Germinal center (tissue), 1 donor: ENCODE measurements around the gene MUS81.

Source experiments
- DNase-seq: peaks from one replicate; pipeline ENCODE4 v3.0.0; 2012; ENCODE audit warnings: mixed read lengths, low spot score

The MUS81 gene

DNA sequence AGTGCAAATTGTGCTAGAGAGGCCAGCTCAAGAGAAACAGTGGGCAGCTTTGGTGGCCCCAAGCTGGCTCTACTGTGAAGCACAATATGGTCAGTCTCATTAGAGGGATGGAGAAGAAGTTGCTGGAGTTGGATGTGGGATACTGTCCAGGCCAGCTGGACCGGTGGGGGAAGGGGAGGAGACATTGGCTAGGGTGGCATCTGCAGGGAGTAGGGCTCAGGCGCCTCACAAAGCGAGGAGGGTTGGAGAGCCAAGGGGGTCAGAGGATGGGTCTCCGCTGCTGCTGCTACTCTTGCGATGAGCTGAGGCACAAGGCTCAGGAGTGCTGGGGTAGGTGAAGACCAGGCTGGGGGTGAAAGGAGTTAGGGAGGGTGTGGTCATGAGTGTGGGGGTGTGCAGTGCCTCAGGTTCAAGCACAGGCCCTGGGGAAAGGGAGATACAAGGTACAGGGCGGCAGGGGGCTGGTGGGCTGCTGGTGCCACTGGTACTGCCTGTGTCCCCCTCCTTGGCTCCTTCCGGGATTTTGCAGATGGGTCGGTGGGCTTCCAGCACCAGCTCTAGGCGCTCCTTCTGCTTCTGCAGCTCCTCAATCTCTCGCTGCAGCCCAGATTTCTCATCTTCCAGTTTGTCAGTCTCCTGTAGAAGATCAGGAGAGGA is 32.6 kb downstream of the MUS81 start:
- no peak for DNase-seq

DNA sequence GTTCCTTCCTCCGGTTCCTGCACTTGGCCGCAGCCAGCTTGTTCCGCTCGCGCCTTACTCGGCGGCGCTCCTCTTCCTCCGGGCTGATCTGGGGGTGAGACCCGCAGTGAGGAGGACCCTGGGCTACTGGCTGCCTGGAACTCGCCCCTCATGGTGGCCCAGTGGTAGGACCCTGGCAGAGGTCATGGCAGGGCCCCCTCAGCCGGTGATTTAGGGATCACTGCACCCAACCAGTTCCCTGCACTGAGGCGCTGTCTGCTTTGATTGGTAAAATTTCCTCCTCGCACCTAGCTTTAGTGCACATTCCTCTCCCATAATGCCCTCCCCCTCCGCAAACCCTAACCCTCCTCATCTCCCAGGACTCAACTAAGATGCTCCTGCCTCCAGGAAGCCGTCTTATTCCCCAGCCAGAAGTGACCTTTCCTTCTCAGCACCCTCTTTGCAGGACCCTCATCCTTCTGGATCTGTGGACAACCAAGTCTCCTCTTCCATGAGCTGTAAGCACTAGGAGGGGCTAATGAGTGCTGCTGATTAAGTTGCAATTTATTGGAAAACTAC is 33.9 kb downstream of the MUS81 start:
- DNase-seq: no peak

DNA sequence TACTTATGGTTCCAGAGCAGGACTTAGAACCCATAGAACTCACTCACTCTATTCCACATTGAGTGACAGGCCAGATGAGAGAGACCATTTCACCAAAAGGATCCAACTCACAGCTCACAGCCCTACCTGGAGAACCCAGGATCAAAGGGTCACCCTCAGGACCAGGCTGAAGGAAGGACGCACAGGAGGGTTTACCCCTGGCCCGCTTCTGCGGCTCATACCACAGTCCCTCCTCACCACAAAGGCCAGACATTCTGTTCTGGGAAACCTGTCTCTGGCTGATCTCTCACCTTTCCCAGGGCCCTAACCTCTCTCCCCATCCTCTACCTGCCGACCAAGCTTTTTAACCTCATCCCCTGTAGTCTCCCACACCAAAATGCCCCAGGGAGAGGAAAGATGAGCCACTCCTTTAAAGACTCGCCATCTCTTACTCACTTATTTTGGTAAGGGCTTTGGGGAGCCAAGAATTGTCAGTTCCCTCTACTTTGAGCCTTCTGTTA is 35.3 kb downstream of the MUS81 start:
- DNase-seq: no peak

DNA sequence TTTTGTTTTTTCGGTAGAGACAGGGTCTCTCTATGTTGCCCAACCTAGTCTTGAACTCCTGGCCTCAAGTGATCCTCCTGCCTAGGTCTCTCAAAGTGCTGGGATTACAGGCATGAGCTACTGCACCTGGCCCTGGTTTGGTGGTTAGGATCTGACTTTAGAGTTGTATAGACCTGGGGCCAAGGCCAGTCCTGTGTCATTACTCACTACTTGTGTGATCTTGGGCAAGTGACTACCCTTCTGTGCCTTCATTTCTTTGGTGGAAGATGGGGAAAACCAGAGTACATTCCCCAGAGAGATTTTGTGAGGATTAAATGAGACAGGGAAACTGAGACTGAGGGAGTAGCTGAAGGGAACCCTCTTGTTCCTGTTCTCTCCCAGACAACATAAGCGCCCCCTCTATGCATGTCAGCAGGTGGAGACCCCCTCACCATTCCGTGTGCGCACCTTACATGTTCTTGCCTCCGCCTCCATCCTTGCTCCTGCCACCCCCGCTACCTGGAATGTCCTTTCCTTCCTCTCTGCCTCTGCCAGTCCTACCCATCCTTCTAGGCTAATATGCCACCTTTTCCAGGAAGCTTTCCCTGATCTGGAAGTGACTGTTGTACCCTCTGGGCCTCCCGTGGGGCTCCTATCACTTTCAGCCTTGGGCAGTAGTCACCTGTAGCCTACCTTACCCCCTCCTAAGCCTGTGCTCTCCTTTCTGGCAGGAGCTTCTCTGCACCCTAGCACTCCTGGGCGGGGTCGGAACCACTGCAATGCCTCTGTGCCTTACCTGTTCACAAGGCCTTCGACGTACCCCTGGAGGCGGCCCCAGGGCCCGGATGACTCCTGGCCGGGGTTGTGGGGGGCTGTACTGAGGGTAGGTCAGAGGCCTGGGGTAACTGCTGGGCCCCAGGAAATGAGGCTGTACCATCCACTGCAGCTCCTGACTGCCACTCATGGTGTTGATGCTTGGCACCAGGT is 36.1 kb downstream of the MUS81 start:
- DNase-seq: no peak

DNA sequence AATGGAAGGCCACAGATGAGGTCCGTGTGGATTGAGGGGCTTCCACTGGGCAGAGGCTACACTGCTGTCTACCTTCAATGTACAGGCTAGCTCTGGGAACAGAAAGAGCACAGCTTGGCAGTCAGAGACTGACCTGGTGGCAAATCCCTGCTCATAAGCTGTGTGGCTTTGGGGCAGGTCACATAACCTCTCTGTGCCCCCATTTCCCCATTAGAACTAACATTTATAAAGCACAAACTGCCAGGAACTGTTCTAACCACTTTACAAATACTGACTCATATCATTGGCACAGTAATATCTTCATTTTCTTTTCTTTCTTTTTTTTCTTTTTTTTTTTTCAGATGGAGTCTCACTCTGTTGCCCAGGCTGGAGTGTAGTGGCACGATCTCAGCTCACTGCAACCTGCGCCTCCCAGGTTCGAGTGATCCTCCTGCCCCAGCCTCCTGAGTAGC is 36.8 kb downstream of the MUS81 start:
- no peak for DNase-seq

DNA sequence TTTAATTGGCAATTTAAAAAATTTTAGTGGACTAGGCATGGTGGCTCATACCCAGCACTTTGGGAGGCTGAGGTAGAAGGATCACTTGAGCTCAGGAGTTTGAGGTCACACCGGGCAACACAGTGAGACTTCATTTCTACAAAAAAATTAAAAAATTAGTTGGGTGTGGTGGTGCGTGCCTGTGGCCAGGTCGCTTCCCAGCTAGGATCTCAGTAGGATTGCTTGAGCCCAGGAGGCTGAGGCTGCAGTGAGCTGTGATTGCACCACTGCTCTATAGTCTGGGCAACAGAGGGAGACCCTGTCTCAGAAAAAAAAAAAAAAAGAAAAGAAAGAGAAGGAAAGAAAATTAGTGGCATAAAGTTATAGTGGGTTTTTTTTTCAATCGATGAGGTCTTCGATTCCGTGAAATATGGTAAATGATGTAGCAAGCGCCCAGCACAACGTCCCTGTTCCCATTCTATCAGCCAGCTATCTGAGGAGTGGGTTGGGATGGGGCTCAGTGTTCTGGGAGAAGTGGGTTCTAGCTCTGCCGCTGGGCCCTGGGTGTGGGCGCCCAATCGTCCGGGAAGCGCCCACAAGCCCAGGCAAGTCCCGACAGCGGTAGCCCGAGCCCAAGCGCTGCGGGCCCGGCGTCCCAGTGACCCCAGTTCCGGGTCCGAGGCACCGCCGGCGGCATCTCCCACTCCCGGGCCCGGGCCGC is 38.6 kb downstream of the MUS81 start:
- no peak for DNase-seq

DNA sequence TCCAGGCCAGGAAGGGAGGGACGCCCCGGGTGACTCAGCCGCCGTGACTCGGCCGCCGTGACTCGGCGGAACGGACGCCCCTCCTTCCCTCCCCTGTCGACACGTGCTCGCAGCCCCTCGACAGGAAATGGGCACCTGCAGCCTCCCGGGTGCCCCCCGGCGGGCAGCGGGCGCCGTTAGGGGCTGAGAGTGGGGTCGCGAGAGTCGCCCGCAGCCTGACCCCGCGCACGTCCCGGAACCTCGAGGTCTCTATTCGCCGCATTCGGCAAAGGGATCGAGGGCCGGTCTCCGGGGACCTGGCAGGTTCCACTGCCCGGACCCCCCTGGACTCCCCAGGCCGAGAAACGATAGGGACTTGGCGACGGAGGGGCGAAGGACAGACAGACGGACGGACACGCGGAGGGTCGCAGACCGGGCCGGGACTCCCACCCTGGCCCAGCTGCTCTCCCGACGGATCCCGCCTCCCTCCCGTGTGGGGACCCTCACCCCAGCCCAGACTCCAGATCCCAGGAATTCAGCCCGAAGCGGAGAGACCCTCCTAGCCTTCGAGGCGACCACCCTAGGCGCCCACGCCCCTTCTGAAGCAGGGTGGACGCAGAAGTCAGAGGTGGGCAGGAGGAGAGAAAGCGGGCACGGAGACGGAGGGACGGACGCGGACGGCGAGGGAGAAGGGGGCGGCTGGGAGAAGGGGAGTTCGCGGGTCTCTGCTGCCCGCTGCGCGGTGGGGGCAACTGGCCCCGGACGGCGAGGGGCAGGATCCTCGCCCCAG is 39.3 kb downstream of the MUS81 start:
- no peak for DNase-seq

DNA sequence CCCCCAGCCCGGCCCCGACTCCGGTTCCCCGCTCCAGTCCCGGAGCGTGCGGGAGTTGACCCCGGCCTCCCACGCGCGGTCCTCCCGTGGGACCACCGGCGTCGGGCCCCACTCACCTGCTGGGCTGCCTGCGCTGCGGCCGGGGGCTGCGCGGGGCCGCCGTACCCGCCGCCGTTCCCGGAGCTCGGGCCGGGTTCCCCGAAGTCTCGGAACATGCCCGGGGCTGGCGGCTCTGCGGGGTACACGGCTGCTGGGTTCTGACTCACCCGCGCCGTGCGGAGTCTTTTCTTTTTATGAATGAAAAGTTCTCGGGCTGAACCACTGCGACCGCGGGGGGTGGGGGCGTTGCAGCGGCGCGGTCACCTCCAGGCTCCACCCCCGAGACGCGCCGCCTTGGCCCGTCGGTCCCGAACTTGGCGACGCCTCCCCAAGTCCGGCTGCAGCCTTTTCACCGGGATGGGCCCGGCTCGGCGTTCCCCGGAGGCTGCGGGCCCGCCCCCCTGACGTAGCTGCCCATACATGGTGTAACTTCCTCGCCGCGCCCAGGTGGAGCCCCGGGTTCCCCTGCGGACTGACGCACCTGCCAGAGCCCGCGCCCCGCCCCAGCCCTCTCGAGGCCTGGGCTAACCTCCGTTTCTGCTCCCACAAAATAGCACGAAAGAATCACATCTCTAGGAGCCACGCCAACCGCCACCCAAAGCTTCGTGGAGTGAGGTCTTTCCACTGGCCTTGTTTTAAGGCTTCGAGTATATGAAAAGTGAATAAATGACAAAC is 40.1 kb downstream of the MUS81 start, which contains the start of gene FOSL1:
TSS of gene FOSL1 (minus strand) at position 264 of the 774 bp plus-strand sequence. CDS start at position 215, 49 bp downstream.
- peak; percentile 87 for DNase-seq

DNA sequence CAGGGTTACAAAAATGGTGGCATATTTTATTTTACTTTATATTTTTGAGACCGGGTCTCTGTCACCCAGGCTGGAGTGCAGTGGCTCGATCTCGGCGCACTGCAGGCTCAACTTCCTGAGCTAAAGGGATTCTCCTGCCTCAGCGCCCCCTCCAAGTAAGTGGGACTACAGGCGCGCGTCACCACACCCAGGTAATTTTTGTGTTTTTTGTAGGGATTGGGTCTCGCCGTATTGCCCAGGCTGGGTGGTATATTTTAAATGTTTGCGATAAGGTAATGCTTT is 40.6 kb downstream of the MUS81 start:
- no peak for DNase-seq

DNA sequence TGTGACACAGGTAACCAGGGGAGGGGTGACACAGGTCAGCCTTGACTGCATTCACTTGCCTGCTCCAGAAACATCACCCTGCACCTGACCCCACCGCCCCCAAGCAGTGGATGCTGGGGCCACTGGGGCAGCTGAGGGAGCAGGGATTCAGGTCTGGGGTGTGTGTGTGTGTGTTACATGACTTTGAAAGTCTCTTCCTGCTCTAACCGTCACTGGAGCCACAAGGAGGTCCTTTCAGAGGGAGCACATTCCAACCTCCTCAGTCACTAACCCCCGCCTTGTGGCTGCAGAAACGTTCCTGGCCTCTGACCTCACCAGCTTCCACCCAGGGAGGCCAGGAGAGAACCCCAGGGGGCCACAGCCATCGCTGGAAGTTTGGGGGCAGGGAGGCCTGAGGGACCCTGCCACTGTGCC is 42.8 kb downstream of the MUS81 start:
- DNase-seq: no peak

DNA sequence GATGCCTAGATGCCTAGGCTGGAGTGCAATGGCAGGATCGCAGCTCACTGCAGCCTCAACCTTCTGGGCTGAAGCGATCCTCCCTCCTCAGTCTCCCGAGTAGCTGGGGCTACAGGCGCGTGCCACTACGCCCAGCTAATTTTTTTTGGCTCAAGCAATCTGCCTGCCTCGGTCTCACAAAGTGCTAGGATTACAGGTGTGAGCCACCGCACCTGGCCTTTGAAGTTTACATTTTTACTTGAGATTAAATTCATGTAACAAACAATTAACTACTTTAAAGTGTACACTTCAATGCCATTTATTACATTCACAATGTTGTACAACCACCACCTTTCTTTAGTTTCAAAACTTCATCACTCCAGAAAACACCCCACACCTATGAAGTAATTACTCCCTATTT is 43.5 kb downstream of the MUS81 start:
- DNase-seq: no peak

DNA sequence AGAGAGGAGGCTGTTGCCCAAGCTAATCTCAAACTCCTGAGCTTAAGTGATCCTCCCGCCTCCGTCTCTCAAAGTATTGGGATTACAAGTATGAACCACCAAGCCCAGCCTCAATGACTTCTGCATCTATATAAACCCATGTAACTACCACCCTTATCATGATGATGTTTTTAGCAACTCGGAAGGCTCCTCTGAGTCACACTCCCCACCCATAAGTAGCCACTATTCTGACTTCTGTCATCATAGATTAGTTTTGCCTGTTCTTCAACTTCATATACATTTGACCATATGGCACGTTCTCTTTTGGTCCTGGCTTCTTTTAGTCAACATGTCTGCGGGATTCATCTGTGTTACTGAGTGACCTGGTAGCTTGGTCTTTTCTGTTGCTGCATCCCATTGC is 46.4 kb downstream of the MUS81 start:
- no peak for DNase-seq

DNA sequence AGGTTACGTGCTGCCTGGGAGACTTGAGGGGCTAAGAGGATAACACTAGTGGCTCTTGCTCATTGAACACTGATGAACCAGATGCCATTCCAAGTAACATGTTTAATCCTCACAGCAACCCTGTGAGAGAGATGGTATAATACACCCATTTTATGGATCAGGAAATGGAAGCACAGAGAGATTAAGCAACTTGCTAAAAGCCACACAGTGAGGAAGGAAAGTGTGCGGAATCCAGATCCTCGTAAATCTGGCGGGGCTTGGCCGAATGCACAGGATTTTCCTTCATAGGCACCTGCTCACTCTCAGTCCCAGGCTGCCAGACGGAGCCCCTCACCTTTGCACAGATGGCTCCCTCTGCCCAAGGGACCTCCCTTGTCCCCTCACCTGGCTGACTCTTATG is 47.6 kb downstream of the MUS81 start:
- no peak for DNase-seq

DNA sequence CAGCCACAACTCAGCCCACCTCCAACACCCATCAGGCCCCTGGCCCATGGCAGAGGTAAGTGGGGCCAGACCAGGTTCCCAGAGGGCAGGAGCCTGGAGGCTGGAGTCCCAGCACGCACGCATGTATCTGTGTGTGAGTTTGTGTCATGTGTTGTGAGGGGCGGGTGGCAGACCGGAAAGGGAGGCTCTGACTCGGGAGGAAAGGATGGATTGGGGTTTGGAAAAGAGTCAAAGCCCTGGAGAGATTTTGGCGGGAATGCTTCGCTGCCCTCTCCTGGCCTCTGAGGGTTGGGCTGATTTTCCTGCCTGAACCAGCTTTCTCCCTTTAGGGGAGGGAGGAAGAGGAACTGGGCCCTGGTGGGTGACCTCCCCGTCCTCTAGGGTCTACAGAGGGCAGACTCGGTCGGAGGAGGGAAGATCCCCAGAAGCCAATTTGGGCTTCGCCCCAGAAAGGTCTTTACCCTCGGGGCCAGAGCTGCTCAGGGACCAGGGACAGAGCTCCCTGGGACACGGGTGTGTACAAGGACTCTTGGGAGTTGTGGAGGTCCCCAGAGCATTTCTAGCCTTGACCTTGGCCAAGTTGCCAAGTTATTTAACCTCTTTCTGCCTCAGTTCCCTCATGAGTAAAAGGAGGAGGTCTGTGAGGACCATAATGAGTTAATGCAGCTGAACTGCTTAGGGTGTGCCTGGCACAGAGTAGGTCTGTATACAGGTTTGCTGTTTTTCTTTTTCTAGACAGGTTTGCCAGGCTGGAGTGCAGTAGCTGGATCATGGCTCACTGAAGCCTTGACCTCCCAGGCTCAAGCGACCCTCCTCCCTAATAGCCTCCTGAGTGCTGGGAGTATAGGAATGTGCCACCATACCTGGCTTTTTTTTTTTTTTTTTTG is 51.7 kb downstream of the MUS81 start:
- no peak for DNase-seq

DNA sequence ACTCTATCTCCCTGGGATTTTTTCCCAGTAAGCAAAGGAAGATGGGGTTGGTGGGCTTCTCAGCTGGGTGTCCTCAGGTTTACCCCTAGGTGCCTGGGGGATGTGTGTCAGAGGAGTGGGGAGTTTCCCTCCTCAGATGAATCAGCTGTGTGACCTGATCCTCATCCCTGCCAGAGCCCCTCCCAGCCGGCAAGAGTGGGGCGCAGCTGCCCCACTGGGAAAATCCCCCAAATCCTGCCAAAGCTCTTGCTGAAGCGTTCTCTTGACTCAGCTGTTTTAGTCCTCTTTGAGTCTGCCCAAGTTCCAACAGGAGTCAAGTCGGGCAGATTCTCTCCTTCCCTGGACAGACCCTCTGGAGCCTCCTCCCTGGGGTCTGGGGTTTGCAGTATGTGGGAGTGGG is 52.6 kb downstream of the MUS81 start:
- DNase-seq: no peak

DNA sequence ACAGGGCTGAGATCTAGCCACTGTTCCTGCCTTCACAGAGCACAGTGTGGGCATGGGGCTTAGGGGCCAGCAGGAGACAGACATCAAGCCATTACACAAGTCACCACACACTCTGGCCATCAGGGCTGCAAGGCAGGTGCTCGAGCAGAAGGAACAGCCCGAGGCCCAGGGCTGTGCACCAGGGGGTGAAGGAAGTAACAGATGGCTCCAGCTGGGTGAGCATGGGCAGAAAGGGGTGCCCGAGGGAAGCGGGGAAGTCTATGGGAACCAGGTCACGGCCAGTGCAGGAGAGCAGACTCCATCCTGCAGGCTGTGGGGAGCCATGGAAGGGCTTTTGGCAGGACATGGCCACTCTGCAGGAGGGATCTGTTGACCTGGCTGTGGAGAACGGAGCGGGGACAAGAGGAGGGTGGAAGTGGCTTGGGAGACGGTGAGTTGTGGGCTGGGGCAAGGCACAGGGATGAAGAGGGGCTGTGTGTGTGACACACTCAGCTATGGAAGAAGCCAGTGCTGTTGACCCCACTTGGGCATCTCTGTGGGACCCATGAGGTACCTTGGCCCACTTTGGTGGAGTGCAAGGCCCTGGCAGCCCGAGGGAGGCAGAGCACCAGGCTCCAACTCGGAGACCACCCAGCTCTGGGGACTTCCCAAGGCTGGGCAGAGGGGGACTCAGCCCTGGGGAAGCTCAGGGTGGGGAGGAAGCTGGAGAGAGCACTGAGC is 55.0 kb downstream of the MUS81 start:
- no peak for DNase-seq

DNA sequence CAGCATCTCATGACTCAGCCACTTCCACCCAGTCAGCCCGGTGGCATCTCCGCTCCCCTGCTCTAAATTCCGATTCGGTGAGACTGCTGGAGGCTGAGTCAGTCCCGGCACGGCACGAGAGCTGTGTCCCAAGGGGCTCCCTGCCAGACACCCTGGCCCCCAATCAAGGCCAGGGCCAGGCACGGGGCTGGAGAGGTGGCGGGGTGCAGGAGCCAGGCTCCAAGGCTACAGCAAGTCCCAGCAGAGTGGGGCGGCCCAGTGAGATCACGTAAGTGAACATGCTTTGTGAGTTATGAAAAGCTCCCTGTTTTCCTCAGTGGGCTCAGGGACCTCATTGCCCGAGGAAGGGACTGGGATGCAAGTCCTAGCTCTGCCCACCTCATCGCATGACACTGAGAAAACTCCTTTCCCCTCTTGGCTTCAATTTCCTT is 55.6 kb downstream of the MUS81 start:
- DNase-seq: no peak
